GM21528 (cell line): ENCODE measurements around the gene ZNF662.
"Not testable (repeated sequence)": the region's sequence is repeated elsewhere in the genome, so short reads cannot be mapped to it uniquely, and the experiment has no call there.

Experiments
- ATAC-seq: cut with Tn5 transposase; IDR thresholded peaks from one replicate; pipeline ENCODE4 v1.9.1; 2021; ENCODE audit warnings: mild to moderate bottlenecking, moderate library complexity; ENCODE audit not compliant: unreplicated experiment, low FRiP score

The ZNF662 gene

GRCh38 chr3:42906070-42906847 is at the start of gene ZNF662:
Gene ZNF662 (plus strand): TSS chr3:42906142. CDS start chr3:42908115, 1,973 bp downstream.
- ATAC-seq: no peak

GRCh38 chr3:42856544-42856943 is 49.4 kb upstream of the ZNF662 start:
- ATAC-seq: no peak

- ATAC-seq: no peak
These were observed 41.5 kb upstream of the ZNF662 start for GRCh38 chr3:42864321-42864950.

GRCh38 chr3:42865256-42865655 is 40.7 kb upstream of the ZNF662 start:
- ATAC-seq: no peak

- no peak for ATAC-seq
These were observed 38.8 kb upstream of the ZNF662 start for GRCh38 chr3:42867138-42867537.

GRCh38 chr3:42868841-42869240 is 37.1 kb upstream of the ZNF662 start:
- no peak for ATAC-seq

GRCh38 chr3:42871592-42872196 is 34.2 kb upstream of the ZNF662 start:
- ATAC-seq: no peak

- no peak for ATAC-seq
These were observed 33.2 kb upstream of the ZNF662 start for GRCh38 chr3:42872718-42873117.

GRCh38 chr3:42873221-42873982 is 32.5 kb upstream of the ZNF662 start:
- ATAC-seq: no peak

GRCh38 chr3:42874749-42875148 is 31.2 kb upstream of the ZNF662 start:
- ATAC-seq: no peak

GRCh38 chr3:42875325-42876151 is 30.4 kb upstream of the ZNF662 start, which contains the start of gene CYP8B1:
Gene CYP8B1 (minus strand): TSS chr3:42875879. CDS start chr3:42875816, 63 bp downstream.
- no peak for ATAC-seq

- no peak for ATAC-seq
These were observed 29.5 kb upstream of the ZNF662 start for GRCh38 chr3:42876401-42876800.

GRCh38 chr3:42876940-42877720 is 28.8 kb upstream of the ZNF662 start:
- no peak for ATAC-seq

- no peak for ATAC-seq
These were observed 28.1 kb upstream of the ZNF662 start for GRCh38 chr3:42877881-42878280.

- ATAC-seq: no peak
These were observed 25.8 kb upstream of the ZNF662 start for GRCh38 chr3:42880183-42880582.

- peak; percentile 100 for ATAC-seq
These were observed 25.1 kb upstream of the ZNF662 start for GRCh38 chr3:42880601-42881451.

GRCh38 chr3:42883251-42883930 is 22.6 kb upstream of the ZNF662 start:
- not testable (repeated sequence) for ATAC-seq

- no peak for ATAC-seq
These were observed 21.6 kb upstream of the ZNF662 start for GRCh38 chr3:42884324-42884723.
